Ishikawa (cell line): Measurements from ENCODE around the gene EGFR.

Experiments used
- CEBPB ChIP-seq: IDR thresholded peaks from 2 replicates; pipeline ENCODE4 v1.6.1; 2012
- CREB1 ChIP-seq: IDR thresholded peaks from 2 replicates; pipeline ENCODE4 v1.6.1; 2012; ENCODE audit warnings: low read depth
- EGR1 ChIP-seq: IDR thresholded peaks from 2 replicates; pipeline ENCODE4 v1.6.1; 2012
- EP300 ChIP-seq: IDR thresholded peaks from 2 replicates; pipeline ENCODE4 v1.6.1; 2012; ENCODE audit warnings: borderline replicate concordance
- FOXM1 ChIP-seq: IDR thresholded peaks from 2 replicates; pipeline ENCODE4 v1.6.1; 2012; ENCODE audit warnings: low read depth, borderline replicate concordance
- NFIC ChIP-seq: IDR thresholded peaks from 2 replicates; pipeline ENCODE4 v1.6.1; 2012
- RAD21 ChIP-seq: IDR thresholded peaks from 2 replicates; pipeline ENCODE4 v1.6.1; 2012; ENCODE audit warnings: low read depth
- TAF1 ChIP-seq: IDR thresholded peaks from 2 replicates; pipeline ENCODE4 v1.6.1; 2012; ENCODE audit warnings: low read depth, mild to moderate bottlenecking
- TEAD4 ChIP-seq: IDR thresholded peaks from 2 replicates; pipeline ENCODE4 v1.6.1; 2012
- YY1 ChIP-seq: IDR thresholded peaks from 2 replicates; pipeline ENCODE4 v1.6.1; 2012; ENCODE audit warnings: low read depth
- ZBTB7A ChIP-seq: IDR thresholded peaks from 2 replicates; pipeline ENCODE4 v1.6.1; 2012; ENCODE audit warnings: low read depth
- TF ChIP-seq, protein P1 (sequence below): IDR thresholded peaks from 2 replicates; pipeline ENCODE4 v1.6.1; 2012
- TF ChIP-seq, protein P2 (sequence below): IDR thresholded peaks from 2 replicates; pipeline ENCODE4 v1.6.1; 2012
- TF ChIP-seq, protein P3 (sequence below): IDR thresholded peaks from 2 replicates; pipeline ENCODE4 v1.6.1; 2012; ENCODE audit warnings: low read depth, mild to moderate bottlenecking

DNA sequence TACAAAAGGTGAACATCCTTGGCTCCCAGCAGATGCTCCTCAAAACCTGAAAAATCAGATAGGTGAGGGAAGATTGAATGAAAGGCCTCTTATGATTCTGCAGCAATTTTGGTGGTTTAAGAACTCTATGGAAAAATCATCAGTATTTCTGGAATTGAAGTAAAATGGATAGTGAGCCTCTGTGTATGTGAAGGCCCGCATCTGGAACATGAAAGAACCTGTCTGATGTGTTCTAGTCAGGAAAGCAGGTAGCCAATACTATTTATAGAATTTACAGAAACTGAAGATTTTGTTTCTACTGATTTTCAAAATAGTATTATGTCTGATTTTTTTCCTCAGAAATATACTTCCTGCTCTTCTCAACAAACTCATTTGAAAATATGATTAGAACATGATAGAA lies 37.3 kb downstream of the EGFR start:
- TF ChIP-seq, protein P1, sequence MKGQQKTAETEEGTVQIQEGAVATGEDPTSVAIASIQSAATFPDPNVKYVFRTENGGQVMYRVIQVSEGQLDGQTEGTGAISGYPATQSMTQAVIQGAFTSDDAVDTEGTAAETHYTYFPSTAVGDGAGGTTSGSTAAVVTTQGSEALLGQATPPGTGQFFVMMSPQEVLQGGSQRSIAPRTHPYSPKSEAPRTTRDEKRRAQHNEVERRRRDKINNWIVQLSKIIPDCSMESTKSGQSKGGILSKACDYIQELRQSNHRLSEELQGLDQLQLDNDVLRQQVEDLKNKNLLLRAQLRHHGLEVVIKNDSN = no peak
- TF ChIP-seq, protein P2, sequence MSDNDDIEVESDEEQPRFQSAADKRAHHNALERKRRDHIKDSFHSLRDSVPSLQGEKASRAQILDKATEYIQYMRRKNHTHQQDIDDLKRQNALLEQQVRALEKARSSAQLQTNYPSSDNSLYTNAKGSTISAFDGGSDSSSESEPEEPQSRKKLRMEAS = no peak
- TF ChIP-seq EP300 (no peak), CREB1 (no peak), YY1 (no peak), NFIC (no peak), EGR1 (no peak), TEAD4 (no peak), CEBPB (no peak), ZBTB7A (no peak), RAD21 (no peak), FOXM1 (no peak), TAF1 (no peak)
- TF ChIP-seq, protein P3, sequence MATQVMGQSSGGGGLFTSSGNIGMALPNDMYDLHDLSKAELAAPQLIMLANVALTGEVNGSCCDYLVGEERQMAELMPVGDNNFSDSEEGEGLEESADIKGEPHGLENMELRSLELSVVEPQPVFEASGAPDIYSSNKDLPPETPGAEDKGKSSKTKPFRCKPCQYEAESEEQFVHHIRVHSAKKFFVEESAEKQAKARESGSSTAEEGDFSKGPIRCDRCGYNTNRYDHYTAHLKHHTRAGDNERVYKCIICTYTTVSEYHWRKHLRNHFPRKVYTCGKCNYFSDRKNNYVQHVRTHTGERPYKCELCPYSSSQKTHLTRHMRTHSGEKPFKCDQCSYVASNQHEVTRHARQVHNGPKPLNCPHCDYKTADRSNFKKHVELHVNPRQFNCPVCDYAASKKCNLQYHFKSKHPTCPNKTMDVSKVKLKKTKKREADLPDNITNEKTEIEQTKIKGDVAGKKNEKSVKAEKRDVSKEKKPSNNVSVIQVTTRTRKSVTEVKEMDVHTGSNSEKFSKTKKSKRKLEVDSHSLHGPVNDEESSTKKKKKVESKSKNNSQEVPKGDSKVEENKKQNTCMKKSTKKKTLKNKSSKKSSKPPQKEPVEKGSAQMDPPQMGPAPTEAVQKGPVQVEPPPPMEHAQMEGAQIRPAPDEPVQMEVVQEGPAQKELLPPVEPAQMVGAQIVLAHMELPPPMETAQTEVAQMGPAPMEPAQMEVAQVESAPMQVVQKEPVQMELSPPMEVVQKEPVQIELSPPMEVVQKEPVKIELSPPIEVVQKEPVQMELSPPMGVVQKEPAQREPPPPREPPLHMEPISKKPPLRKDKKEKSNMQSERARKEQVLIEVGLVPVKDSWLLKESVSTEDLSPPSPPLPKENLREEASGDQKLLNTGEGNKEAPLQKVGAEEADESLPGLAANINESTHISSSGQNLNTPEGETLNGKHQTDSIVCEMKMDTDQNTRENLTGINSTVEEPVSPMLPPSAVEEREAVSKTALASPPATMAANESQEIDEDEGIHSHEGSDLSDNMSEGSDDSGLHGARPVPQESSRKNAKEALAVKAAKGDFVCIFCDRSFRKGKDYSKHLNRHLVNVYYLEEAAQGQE = no peak
